H1 (cell line): ENCODE measurements around the gene GCLC. TPM values are rescaled to one million over a fixed set of nuclear protein-coding genes. Genes with fewer than 3 reads are reported as not detected.

Experiments
- CTCF ChIA-PET: fragments of 300-600 bp; sonication (Branson Sonifier 250); formaldehyde crosslinking; loops from one replicate; lab custom pipeline; 2021; ENCODE audit not compliant: partially characterized antibody; lab: Charles Lee
- POLR2A ChIA-PET: fragments of 300-600 bp; sonication (Branson Sonifier 250); formaldehyde crosslinking; loops from one replicate; lab custom pipeline; 2021; ENCODE audit warnings: inconsistent platforms; ENCODE audit not compliant: partially characterized antibody; lab: Charles Lee
- DNase-seq, 2 experiments: peaks; one replicate each; pipeline versions ENCODE4 v3.0.0 to v3.0.0-alpha.2; 2010 to 2022; ENCODE audit warnings: low spot score in 2 of 2, low read depth in 1 of 2, mixed read lengths in 1 of 2
- FAIRE-seq: peaks from 2 replicates; lab custom pipeline; 2011; peaks lifted over from hg19 to GRCh38; lab: Jason Lieb, UNC
- H2AFZ ChIP-seq: 2 replicates; pipeline ENCODE4 v1.8.1; 2012; ENCODE audit warnings: low read length, inconsistent platforms
- H2AK5ac ChIP-seq: 2 replicates; pipeline ENCODE4 v1.6.1; 2013; ENCODE audit warnings: low read depth, low read length
- H2BK120ac ChIP-seq: replicated peaks from 2 replicates; pipeline ENCODE3; 2013; ENCODE audit warnings: low read depth, low read length, inconsistent platforms
- H2BK12ac ChIP-seq: 2 replicates; pipeline ENCODE4 v1.6.1; 2013; ENCODE audit warnings: low read depth, low read length
- H2BK15ac ChIP-seq: 2 replicates; pipeline ENCODE4 v1.6.1; 2013; ENCODE audit warnings: low read length
- H2BK20ac ChIP-seq: 2 replicates; pipeline ENCODE4 v1.6.1; 2013; ENCODE audit warnings: low read length
- H2BK5ac ChIP-seq: 2 replicates; pipeline ENCODE4 v1.6.1; 2013; ENCODE audit warnings: low read depth, low read length
- H3K14ac ChIP-seq: 2 replicates; pipeline ENCODE4 v1.6.1; 2013; ENCODE audit warnings: inconsistent platforms; ENCODE audit not compliant: insufficient read length
- H3K18ac ChIP-seq: 2 replicates; pipeline ENCODE4 v1.6.1; 2013; ENCODE audit warnings: low read length; ENCODE audit errors: extremely low read depth
- H3K23ac ChIP-seq: 2 replicates; pipeline ENCODE4 v1.6.1; 2013; ENCODE audit warnings: inconsistent platforms; ENCODE audit not compliant: insufficient read length
- H3K23me2 ChIP-seq: 2 replicates; pipeline ENCODE4 v1.6.1; 2013; ENCODE audit warnings: low read depth, low read length
- H3K27ac ChIP-seq: 2 replicates; pipeline ENCODE4 v1.6.1; 2011; ENCODE audit warnings: low read depth, low read length, inconsistent platforms
- H3K27me3 ChIP-seq, 4 experiments: replicated peaks in 1 of 4; 1 replicate in 1 of 4; 2 replicates in 3 of 4; pipeline versions ENCODE4 v1.6.1 to v1.8.1; 2011 to 2013; ENCODE audit warnings: low read length in 3 of 4, mild to moderate bottlenecking in 3 of 4, inconsistent platforms in 2 of 4, mixed read lengths in 2 of 4, moderate library complexity in 1 of 4; ENCODE audit not compliant: control insufficient read depth in 3 of 4, insufficient read depth in 3 of 4; ENCODE audit errors: extremely low read depth in 1 of 4
- H3K36me3 ChIP-seq, 4 experiments: 2 replicates each; pipeline versions ENCODE4 v1.6.1 to v1.8.1; 2011 to 2013; ENCODE audit warnings: mild to moderate bottlenecking in 4 of 4, low read length in 3 of 4, moderate library complexity in 2 of 4, control low read depth in 1 of 4, inconsistent platforms in 1 of 4; ENCODE audit not compliant: insufficient read depth in 4 of 4, control insufficient read depth in 2 of 4
- H3K4ac ChIP-seq: replicated peaks from 2 replicates; pipeline ENCODE3; 2013; ENCODE audit warnings: low read length, low read depth, mixed read lengths, inconsistent platforms; ENCODE audit not compliant: insufficient read length
- H3K4me1 ChIP-seq, 4 experiments: replicated peaks in 1 of 4; 1 replicate in 1 of 4; 2 replicates in 3 of 4; pipeline versions ENCODE4 v1.6.1 to v1.8.1; 2011 to 2013; ENCODE audit warnings: low read length in 3 of 4, inconsistent platforms in 2 of 4, mixed read lengths in 1 of 4; ENCODE audit not compliant: insufficient read depth in 4 of 4, control insufficient read depth in 3 of 4
- H3K4me2 ChIP-seq, 2 experiments: 2 replicates each; pipeline versions ENCODE4 v1.6.1 to v1.8.1; 2011 to 2013; ENCODE audit warnings: low read depth in 2 of 2, low read length in 2 of 2, control low read depth in 1 of 2, inconsistent platforms in 1 of 2, mild to moderate bottlenecking in 1 of 2; ENCODE audit not compliant: insufficient read depth in 1 of 2
- H3K4me3 ChIP-seq, 4 experiments: fragments of 200-600, 300-600 bp in 1 of 4; sonication (generic), shearing (Covaris generic), sonication (Bioruptor Twin) in 1 of 4; 2 replicates each; pipeline versions ENCODE4 v1.5.1 to v1.8.1; 2011 to 2016; ENCODE audit warnings: low read length in 4 of 4, low read depth in 3 of 4, control low read depth in 2 of 4, inconsistent platforms in 2 of 4, mild to moderate bottlenecking in 2 of 4, mixed read lengths in 1 of 4, moderate library complexity in 1 of 4; ENCODE audit not compliant: insufficient read depth in 2 of 4; ENCODE audit errors: extremely low read depth in 1 of 4
- H3K56ac ChIP-seq: replicated peaks from 2 replicates; pipeline ENCODE3; 2013; ENCODE audit warnings: low read depth, mild to moderate bottlenecking, mixed read lengths, low read length, inconsistent platforms; ENCODE audit not compliant: insufficient read length
- H3K79me1 ChIP-seq: 2 replicates; pipeline ENCODE4 v1.6.1; 2013; ENCODE audit warnings: low read depth, low read length, control low read depth
- H3K79me2 ChIP-seq, 2 experiments: 2 replicates each; pipeline versions ENCODE4 v1.6.1 to v1.8.1; 2012 to 2013; ENCODE audit warnings: low read length in 2 of 2, mild to moderate bottlenecking in 2 of 2, inconsistent platforms in 1 of 2; ENCODE audit not compliant: insufficient read depth in 2 of 2, control insufficient read depth in 1 of 2
- H3K9ac ChIP-seq, 4 experiments: replicated peaks in 1 of 4; 1 replicate in 1 of 4; 2 replicates in 3 of 4; pipeline versions ENCODE4 v1.6.1 to v1.8.1; 2011 to 2013; ENCODE audit warnings: low read depth in 3 of 4, low read length in 3 of 4, control low read depth in 2 of 4, mild to moderate bottlenecking in 2 of 4, moderate library complexity in 2 of 4, inconsistent platforms in 1 of 4; ENCODE audit errors: extremely low read depth in 1 of 4
- H3K9me3 ChIP-seq, 2 experiments: 2 replicates each; pipeline versions ENCODE4 v1.6.1 to v1.8.1; 2012 to 2013; ENCODE audit warnings: mild to moderate bottlenecking in 2 of 2, moderate library complexity in 2 of 2, control low read depth in 1 of 2, inconsistent platforms in 1 of 2, low read depth in 1 of 2, low read length in 1 of 2, mixed read lengths in 1 of 2; ENCODE audit not compliant: insufficient read depth in 2 of 2
- H4K20me1 ChIP-seq, 2 experiments: replicated peaks in 1 of 2; 2 replicates each; pipeline versions ENCODE3 to v1.8.1; 2011 to 2013; ENCODE audit warnings: inconsistent platforms in 2 of 2, low read length in 2 of 2, mild to moderate bottlenecking in 1 of 2; ENCODE audit not compliant: insufficient read depth in 2 of 2, control insufficient read depth in 1 of 2
- H4K5ac ChIP-seq: 2 replicates; pipeline ENCODE4 v1.6.1; 2013; ENCODE audit warnings: low read length, low read depth, mixed read lengths, inconsistent platforms; ENCODE audit not compliant: insufficient read length
- H4K8ac ChIP-seq: 2 replicates; pipeline ENCODE4 v1.8.0; 2013; ENCODE audit warnings: mild to moderate bottlenecking, moderate library complexity, low read length, inconsistent platforms; ENCODE audit not compliant: insufficient read depth; ENCODE audit errors: extremely low read depth
- H4K91ac ChIP-seq: replicated peaks from 2 replicates; pipeline ENCODE3; 2013; ENCODE audit warnings: low read length, mixed read lengths, inconsistent platforms; ENCODE audit not compliant: insufficient read length
- BACH1 ChIP-seq: IDR thresholded peaks from 2 replicates; pipeline ENCODE4 v1.6.1; 2012; ENCODE audit warnings: low read length, improper control_type of control experiment
- CHD1 ChIP-seq: IDR thresholded peaks from 2 replicates; pipeline ENCODE4 v1.6.1; 2012; ENCODE audit warnings: low read depth, low read length, improper control_type of control experiment
- CHD2 ChIP-seq: IDR thresholded peaks from 2 replicates; pipeline ENCODE4 v1.6.1; 2012; ENCODE audit warnings: low read length, improper control_type of control experiment
- HDAC2 ChIP-seq, 2 experiments: fragments of 300-600 bp in 1 of 2; sonication (generic) in 1 of 2; IDR thresholded peaks; 2 replicates each; pipeline ENCODE4 v1.6.1; 2011 to 2012; ENCODE audit warnings: low read depth in 2 of 2, low read length in 2 of 2, mild to moderate bottlenecking in 2 of 2, moderate library complexity in 2 of 2, borderline replicate concordance in 1 of 2, inconsistent platforms in 1 of 2
- MAX ChIP-seq: IDR thresholded peaks from 2 replicates; pipeline ENCODE4 v1.6.1; 2012; ENCODE audit warnings: inconsistent platforms
- RBBP5 ChIP-seq: IDR thresholded peaks from 2 replicates; pipeline ENCODE4 v1.7.1; 2012; ENCODE audit warnings: low read depth, mild to moderate bottlenecking, inconsistent platforms, low read length, moderate library complexity, borderline replicate concordance
- WGBS, 2 experiments: shearing (Covaris generic) in 1 of 2; methylation state at CpG; one replicate each; pipeline versions ENCODE4 v1.1.6 to v1.1.7; 2013 to 2015; ENCODE audit warnings: low lambda C conversion rate in 2 of 2, mixed read lengths in 2 of 2, inconsistent platforms in 1 of 2, low coverage in 1 of 2, missing lambda C conversion rate in 1 of 2; ENCODE audit not compliant: insufficient replicate concordance in 2 of 2, insufficient coverage in 1 of 2, insufficient read length in 1 of 2; ENCODE audit errors: extremely low coverage in 1 of 2, missing lambda C conversion rate in 1 of 2; 5-methylcytosine and 5-hydroxymethylcytosine counted together
- polyA plus RNA-seq, 7 experiments: library from polyadenylated mRNA; depleted of rRNA in 3 of 7; stranded (reverse) in 5 of 7; unstranded in 2 of 7; fragments of >200 nt in 5 of 7; fragments of 200-250 nt in 2 of 7; gene quantifications; 1 replicate in 5 of 7; 2 replicates in 1 of 7; 4 replicates in 1 of 7; pipeline versions ENCODE4 v1.2.1 to v1.2.3, GENCODE V29; 2011 to 2013; ENCODE audit warnings: missing spikeins in 2 of 7, mixed read lengths in 2 of 7
- total RNA-seq: library from RNA; stranded (reverse); fragmentation: NEBNext Ultra II Directional; extraction: Animal tissue kit (Norgen Biotek cat#: 25700); gene quantifications from 2 replicates; pipeline ENCODE4 v1.2.1, GENCODE V29; 2021

GCLC gene
- total and polyA plus RNA-seq, 2 of the 8 experiments (the other 6 are each of a cell fraction or from before 2014, with no cell fraction given) = 15.8 to 54.0 TPM

GRCh38 chr6:53469163-53469562, 75.7 kb downstream of the GCLC start:
- WGBS, 2 experiments = 67% methylated on average over 1 of the region's 1 CpG; no CpG with 5 or more reads in 1 of the 2 experiments
- Histone ChIP-seq H2BK12ac (no peak overlapping the region), H4K91ac (no peak overlapping the region), H4K8ac (no peak overlapping the region), H4K5ac (no peak overlapping the region), H2AK5ac (no peak overlapping the region), H2BK120ac (no peak overlapping the region), H3K36me3 (no peaks in the 10 kb centered on the region), H3K79me2 (no peaks in the 10 kb centered on the region), H2BK5ac (no peak overlapping the region), H2BK20ac (no peak overlapping the region), H3K27me3 (no peaks in the 10 kb centered on the region), H3K4me1 (no peaks in the 10 kb centered on the region), H3K14ac (no peak overlapping the region), H3K4me3 (no peak overlapping the region), H3K9ac (no peak overlapping the region), H2BK15ac (no peak overlapping the region), H3K56ac (no peak overlapping the region), H3K18ac (no peak overlapping the region), H3K79me1 (no peaks in the 10 kb centered on the region), H4K20me1 (no peaks in the 10 kb centered on the region), H3K4me2 (no peak overlapping the region), H3K27ac (no peak overlapping the region), H3K23me2 (no peaks in the 10 kb centered on the region), H3K4ac (no peak overlapping the region), H2AFZ (no peak overlapping the region), H3K9me3 (no peaks in the 10 kb centered on the region), H3K23ac (no peak overlapping the region)
- FAIRE-seq (no peak), DNase-seq (no peak)
- ChIA-PET POLR2A (no interaction called here), CTCF (interaction anchor here (0.7 to 1.2 kb wide), 4 partner anchors 20 to 1088 kb away, joined by 3 read pairs; no protein-coding TSS in a partner anchor)
- no peak for TF ChIP-seq HDAC2 (IDR thresholded peaks at IDR 0.05; ENCODE audit: borderline replicate concordance in 1 of 2, low read depth in 2 of 2, low read length in 2 of 2)
- no peak for TF ChIP-seq CHD1
- no peak for TF ChIP-seq RBBP5
- no peak for TF ChIP-seq CHD2
- no peak for TF ChIP-seq MAX
- no peak for TF ChIP-seq BACH1
